MV-4-11 (cell line): ENCODE data around the gene LIN7C.
"Not testable (repeated sequence)": the region's sequence is repeated elsewhere in the genome, so short reads cannot be mapped to it uniquely, and the experiment has no call there.

ENCODE experiments used
- DNase-seq: peaks from one replicate; lab custom pipeline; 2025; lab: John Stamatoyannopoulos, UW

Gene LIN7C

GRCh38 chr11:27506200-27507182 is at the start of gene LIN7C:
TSS of gene LIN7C (minus strand) at chr11:27506769. CDS start at chr11:27506752, 17 bp downstream.
- peak; percentile 88 for DNase-seq

GRCh38 chr11:27555264-27555663 is 48.7 kb upstream of the LIN7C start:
- DNase-seq: no peak

GRCh38 chr11:27553186-27553585 is 46.6 kb upstream of the LIN7C start:
- DNase-seq: no peak

GRCh38 chr11:27552341-27552740 is 45.8 kb upstream of the LIN7C start:
- no peak for DNase-seq

- peak; percentile 53 for DNase-seq
Measured at GRCh38 chr11:27551127-27551526, 44.6 kb upstream of the LIN7C start.

GRCh38 chr11:27545946-27546345 is 39.4 kb upstream of the LIN7C start:
- peak; percentile 80 for DNase-seq

GRCh38 chr11:27545035-27545434 is 38.5 kb upstream of the LIN7C start:
- DNase-seq: no peak

- no peak for DNase-seq
Measured at GRCh38 chr11:27541790-27542189, 35.2 kb upstream of the LIN7C start.

GRCh38 chr11:27540051-27540450 is 33.5 kb upstream of the LIN7C start:
- no peak for DNase-seq

GRCh38 chr11:27535103-27535502 is 28.5 kb upstream of the LIN7C start:
- DNase-seq: no peak

- DNase-seq: peak; percentile 19
Measured at GRCh38 chr11:27532652-27533325, 26.2 kb upstream of the LIN7C start.

- DNase-seq: no peak
Measured at GRCh38 chr11:27528712-27529111, 22.1 kb upstream of the LIN7C start.

- DNase-seq: no peak
Measured at GRCh38 chr11:27526535-27526934, 20.0 kb upstream of the LIN7C start.

GRCh38 chr11:27525824-27526516 is 19.4 kb upstream of the LIN7C start:
- no peak for DNase-seq

- DNase-seq: peak; percentile 48
Measured at GRCh38 chr11:27524155-27524554, 17.6 kb upstream of the LIN7C start.

- DNase-seq: no peak
Measured at GRCh38 chr11:27520226-27520625, 13.7 kb upstream of the LIN7C start.

- no peak for DNase-seq
Measured at GRCh38 chr11:27518518-27518917, 11.9 kb upstream of the LIN7C start.

GRCh38 chr11:27517490-27517889 is 10.9 kb upstream of the LIN7C start:
- not testable (repeated sequence) for DNase-seq

GRCh38 chr11:27514558-27514957 is 8.0 kb upstream of the LIN7C start:
- no peak for DNase-seq

GRCh38 chr11:27514076-27514475 is 7.5 kb upstream of the LIN7C start:
- DNase-seq: no peak

GRCh38 chr11:27513389-27513788 is 6.8 kb upstream of the LIN7C start:
- no peak for DNase-seq

- DNase-seq: no peak
Measured at GRCh38 chr11:27512238-27512637, 5.7 kb upstream of the LIN7C start.
